ENCODE data around the gene TRPM2. TPM values are rescaled to one million over a fixed set of nuclear protein-coding genes. Genes with fewer than 3 reads are reported as not detected.

The TRPM2 gene
- total RNA-seq, 4 donors from 2014 or later: 0.15 to 0.52 (median 0.44) TPM

DNA sequence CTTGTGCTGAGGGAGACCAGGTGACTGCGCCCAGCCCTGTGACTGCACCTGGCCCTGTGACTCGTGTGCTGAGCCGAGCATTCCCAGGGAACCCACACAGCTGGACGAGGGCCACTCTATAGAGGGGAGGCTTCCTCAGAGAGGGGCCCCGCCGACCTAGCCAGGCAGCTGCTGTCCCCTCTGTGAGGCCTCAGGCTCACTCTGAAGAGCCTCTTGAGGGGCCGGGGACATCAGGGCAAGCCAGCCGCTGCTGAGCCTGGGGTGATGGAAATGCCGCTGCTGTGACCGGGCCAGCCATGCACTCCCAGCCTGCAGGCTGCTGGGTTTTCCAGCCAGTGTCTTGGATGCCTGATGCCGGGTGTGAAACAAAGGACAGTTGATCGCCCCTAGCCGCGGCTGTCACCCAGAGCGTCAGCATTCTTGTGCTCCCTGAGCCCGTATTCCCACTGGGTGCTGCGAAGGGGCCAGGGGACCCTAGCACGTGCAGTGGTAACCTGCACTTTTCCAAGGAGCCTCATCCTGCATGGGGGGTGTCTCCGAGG lies 36.1 kb upstream of the TRPM2 start:
- no peaks in the 10 kb centered on the region for H3K27me3 ChIP-seq
- no peaks in the 10 kb centered on the region for H3K4me1 ChIP-seq
- intact Hi-C loops (cut with DNase I; ENCODE audit: low total_unique reads): loop anchor here (10.0 kb wide), 1 partner anchor 57 kb away; no protein-coding TSS in a partner anchor
- no peak overlapping the region for H3K4me3 ChIP-seq
- in situ Hi-C loops (cut with MboI; ENCODE audit: low sequenced_read_pairs in 4 of 4): no loop called here
- TF ChIP-seq POLR2A (IDR thresholded peaks at IDR 0.05) (no peak), CTCF (IDR thresholded peaks at IDR 0.05 in 4 of 5, conservative IDR thresholded peaks at IDR 0.05 in 1 of 5) (no peak)
- no peak for ATAC-seq
- no peak for DNase-seq
- no peak overlapping the region for H3K27ac ChIP-seq
- H3K36me3 ChIP-seq: no peaks in the 10 kb centered on the region
- no peaks in the 10 kb centered on the region for H3K9me3 ChIP-seq

DNA sequence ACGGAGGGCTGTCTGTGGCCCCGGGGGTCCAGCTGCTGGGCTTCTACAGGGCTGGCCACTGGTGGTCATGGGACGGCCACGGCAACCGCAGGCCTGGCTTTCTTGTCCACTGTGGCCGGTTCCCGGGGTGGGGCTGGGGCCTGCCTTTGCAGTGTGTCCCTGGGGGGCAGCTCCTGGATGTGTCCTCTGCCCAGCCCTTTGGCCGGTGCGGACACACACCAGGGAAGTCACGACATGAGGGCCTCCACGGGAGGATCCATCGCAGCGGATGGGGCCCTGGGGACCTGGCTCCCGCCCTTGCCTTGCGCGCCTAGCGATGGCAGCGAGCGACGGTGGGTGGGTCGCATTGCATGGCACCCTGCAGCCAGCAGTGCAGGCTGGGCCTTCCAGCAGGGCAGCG lies 35.5 kb upstream of the TRPM2 start:
- H3K4me3 ChIP-seq: no peak overlapping the region
- in situ Hi-C loops (cut with MboI; ENCODE audit: low sequenced_read_pairs in 4 of 4) (no loop called here), intact Hi-C loops (cut with DNase I; ENCODE audit: low total_unique reads) (loop anchor here (10.0 kb wide), 1 partner anchor 57 kb away; no protein-coding TSS in a partner anchor)
- no peaks in the 10 kb centered on the region for H3K27me3 ChIP-seq
- DNase-seq (no peak), ATAC-seq (no peak)
- TF ChIP-seq POLR2A (IDR thresholded peaks at IDR 0.05): no peak
- no peak for TF ChIP-seq CTCF (IDR thresholded peaks at IDR 0.05 in 4 of 5, conservative IDR thresholded peaks at IDR 0.05 in 1 of 5)
- no peaks in the 10 kb centered on the region for H3K9me3 ChIP-seq
- H3K36me3 ChIP-seq: no peaks in the 10 kb centered on the region
- H3K4me1 ChIP-seq: no peaks in the 10 kb centered on the region
- H3K27ac ChIP-seq: no peak overlapping the region

DNA sequence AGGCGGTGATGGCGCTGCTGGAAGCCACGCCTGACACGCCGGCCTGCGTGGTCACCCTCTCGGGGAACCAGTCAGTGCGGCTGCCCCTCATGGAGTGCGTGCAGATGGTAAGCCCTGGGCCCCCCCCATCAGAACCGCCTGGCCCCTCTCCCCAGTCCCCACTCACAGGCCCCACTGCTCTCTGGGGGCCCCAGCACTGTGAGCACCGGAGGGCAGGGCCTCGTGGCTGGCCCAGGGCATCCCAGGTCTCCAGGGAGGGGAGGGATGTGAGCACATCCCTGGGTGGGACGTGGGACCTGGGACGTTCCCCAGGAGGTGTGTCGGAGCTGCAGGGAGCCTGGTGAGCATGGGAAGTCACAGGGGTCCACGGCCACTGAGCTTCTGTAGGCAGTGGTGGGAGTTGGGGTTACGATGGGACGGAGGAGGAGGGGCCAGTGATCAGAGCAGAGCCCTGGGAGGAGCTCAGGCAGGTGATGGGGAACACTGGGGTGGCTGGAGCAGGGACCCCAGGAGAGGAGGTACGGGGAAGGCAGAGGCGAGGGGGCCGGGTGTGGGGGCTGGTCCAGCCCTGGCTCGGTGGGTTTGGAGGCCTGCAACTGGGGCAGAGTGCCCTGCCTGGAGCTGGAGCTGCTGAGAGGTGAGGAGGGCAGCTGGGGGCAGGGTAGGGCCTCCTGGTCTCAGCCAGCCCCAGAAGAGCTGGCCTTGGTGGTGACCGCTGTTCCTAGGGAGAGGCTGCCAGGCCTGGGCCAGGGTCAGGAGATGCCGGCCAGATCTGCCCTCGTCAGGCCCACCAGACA lies 34.7 kb upstream of the TRPM2 start:
- Histone ChIP-seq H3K4me3 (no peak overlapping the region), H3K36me3 (no peaks in the 10 kb centered on the region), H3K9me3 (no peaks in the 10 kb centered on the region), H3K27me3 (no peaks in the 10 kb centered on the region), H3K27ac (no peak overlapping the region), H3K4me1 (no peaks in the 10 kb centered on the region)
- TF ChIP-seq CTCF (IDR thresholded peaks at IDR 0.05 in 4 of 5, conservative IDR thresholded peaks at IDR 0.05 in 1 of 5) (no peak), POLR2A (IDR thresholded peaks at IDR 0.05) (no peak)
- ATAC-seq (no peak), DNase-seq (no peak)
- intact Hi-C loops (cut with DNase I; ENCODE audit: low total_unique reads): loop anchor here (10.0 kb wide), 1 partner anchor 56 kb away; no protein-coding TSS in a partner anchor
- in situ Hi-C loops (cut with MboI; ENCODE audit: low sequenced_read_pairs in 4 of 4): no loop called here

GRCh38 chr21:44319407-44320065 lies 33.9 kb upstream of the TRPM2 start:
- Histone ChIP-seq H3K27ac (no peak overlapping the region), H3K4me3 (no peak overlapping the region), H3K27me3 (no peaks in the 10 kb centered on the region), H3K4me1 (no peaks in the 10 kb centered on the region), H3K9me3 (no peaks in the 10 kb centered on the region), H3K36me3 (no peaks in the 10 kb centered on the region)
- no peak for ATAC-seq
- TF ChIP-seq CTCF (IDR thresholded peaks at IDR 0.05 in 4 of 5, conservative IDR thresholded peaks at IDR 0.05 in 1 of 5): no peak
- TF ChIP-seq POLR2A (IDR thresholded peaks at IDR 0.05): no peak
- intact Hi-C loops (cut with DNase I; ENCODE audit: low total_unique reads) (loop anchor here (10.0 kb wide), 1 partner anchor 55 kb away; no protein-coding TSS in a partner anchor), in situ Hi-C loops (cut with MboI; ENCODE audit: low sequenced_read_pairs in 4 of 4) (no loop called here)
- DNase-seq: no peak
